Measurements from ENCODE around the gene LHX4.

DNA sequence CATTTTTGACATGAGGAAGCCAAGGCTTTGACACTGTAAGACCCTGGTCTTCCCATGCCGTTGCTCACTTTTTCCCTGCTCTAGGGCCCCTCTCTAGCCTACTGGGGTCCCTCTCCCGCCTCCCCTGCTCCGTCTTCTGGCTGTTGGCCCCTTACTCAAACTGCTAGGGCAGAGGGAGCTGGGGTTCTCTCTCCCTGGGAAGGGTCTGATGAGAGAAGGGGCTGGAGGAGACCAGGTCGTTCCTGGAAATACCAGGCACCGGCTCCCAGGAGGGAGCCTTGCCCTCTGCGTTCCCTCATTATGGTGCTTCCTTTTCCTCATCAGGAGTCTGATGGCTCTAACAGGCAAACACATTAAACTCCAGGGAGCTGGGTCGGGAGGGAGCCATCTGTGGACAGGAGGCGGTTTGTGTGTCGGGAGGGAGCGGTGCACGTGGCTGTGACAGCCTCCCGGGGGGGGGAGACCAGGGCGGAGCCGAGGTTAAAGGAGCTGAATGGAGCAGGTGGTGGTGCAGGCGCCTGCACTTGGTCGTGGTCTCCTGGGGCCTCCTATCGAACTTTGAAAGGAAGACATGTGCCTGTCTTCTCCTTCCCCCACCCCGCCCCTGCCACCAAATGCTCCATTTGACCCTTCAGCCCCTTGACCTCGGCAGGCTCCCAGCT is 35.4 kb upstream of the LHX4 start:
- no peak for TF ChIP-seq ZNF160 (CRISPR knock-in tag; IDR thresholded peaks at IDR 0.05)
- no peak for TF ChIP-seq MXD4 (CRISPR knock-in tag; IDR thresholded peaks at IDR 0.05)
- TF ChIP-seq ZNF607 (CRISPR knock-in tag; IDR thresholded peaks at IDR 0.05; ENCODE audit: borderline replicate concordance), result no peak
- TF ChIP-seq CTCF (CRISPR knock-in tag; IDR thresholded peaks at IDR 0.05), result no peak
- TF ChIP-seq, protein P1, sequence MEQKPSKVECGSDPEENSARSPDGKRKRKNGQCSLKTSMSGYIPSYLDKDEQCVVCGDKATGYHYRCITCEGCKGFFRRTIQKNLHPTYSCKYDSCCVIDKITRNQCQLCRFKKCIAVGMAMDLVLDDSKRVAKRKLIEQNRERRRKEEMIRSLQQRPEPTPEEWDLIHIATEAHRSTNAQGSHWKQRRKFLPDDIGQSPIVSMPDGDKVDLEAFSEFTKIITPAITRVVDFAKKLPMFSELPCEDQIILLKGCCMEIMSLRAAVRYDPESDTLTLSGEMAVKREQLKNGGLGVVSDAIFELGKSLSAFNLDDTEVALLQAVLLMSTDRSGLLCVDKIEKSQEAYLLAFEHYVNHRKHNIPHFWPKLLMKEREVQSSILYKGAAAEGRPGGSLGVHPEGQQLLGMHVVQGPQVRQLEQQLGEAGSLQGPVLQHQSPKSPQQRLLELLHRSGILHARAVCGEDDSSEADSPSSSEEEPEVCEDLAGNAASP (CRISPR knock-in tag; IDR thresholded peaks at IDR 0.05; ENCODE audit: borderline replicate concordance), result no peak
- TF ChIP-seq POLR2AphosphoS5 (IDR thresholded peaks at IDR 0.05; ENCODE audit: low read depth, low read length), result no peak
- no peak for TF ChIP-seq NFYB (CRISPR knock-in tag; IDR thresholded peaks at IDR 0.05)
- TF ChIP-seq, protein P2, sequence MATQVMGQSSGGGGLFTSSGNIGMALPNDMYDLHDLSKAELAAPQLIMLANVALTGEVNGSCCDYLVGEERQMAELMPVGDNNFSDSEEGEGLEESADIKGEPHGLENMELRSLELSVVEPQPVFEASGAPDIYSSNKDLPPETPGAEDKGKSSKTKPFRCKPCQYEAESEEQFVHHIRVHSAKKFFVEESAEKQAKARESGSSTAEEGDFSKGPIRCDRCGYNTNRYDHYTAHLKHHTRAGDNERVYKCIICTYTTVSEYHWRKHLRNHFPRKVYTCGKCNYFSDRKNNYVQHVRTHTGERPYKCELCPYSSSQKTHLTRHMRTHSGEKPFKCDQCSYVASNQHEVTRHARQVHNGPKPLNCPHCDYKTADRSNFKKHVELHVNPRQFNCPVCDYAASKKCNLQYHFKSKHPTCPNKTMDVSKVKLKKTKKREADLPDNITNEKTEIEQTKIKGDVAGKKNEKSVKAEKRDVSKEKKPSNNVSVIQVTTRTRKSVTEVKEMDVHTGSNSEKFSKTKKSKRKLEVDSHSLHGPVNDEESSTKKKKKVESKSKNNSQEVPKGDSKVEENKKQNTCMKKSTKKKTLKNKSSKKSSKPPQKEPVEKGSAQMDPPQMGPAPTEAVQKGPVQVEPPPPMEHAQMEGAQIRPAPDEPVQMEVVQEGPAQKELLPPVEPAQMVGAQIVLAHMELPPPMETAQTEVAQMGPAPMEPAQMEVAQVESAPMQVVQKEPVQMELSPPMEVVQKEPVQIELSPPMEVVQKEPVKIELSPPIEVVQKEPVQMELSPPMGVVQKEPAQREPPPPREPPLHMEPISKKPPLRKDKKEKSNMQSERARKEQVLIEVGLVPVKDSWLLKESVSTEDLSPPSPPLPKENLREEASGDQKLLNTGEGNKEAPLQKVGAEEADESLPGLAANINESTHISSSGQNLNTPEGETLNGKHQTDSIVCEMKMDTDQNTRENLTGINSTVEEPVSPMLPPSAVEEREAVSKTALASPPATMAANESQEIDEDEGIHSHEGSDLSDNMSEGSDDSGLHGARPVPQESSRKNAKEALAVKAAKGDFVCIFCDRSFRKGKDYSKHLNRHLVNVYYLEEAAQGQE (IDR thresholded peaks at IDR 0.05; ENCODE audit: borderline replicate concordance in 1 of 2, low read depth in 1 of 2, low read length in 2 of 2), result no peak
- TF ChIP-seq ZFP36L1 (CRISPR knock-in tag; IDR thresholded peaks at IDR 0.05), result no peak
- TF ChIP-seq EZH2 (conservative IDR thresholded peaks at IDR 0.05; ENCODE audit: low read depth, low read length), result no peak
- TF ChIP-seq BRCA1 (CRISPR knock-in tag; IDR thresholded peaks at IDR 0.05), result no peak
- TF ChIP-seq ATF1 (CRISPR knock-in tag; IDR thresholded peaks at IDR 0.05), result no peak
